T follicular helper cell (primary cell): ENCODE data around the gene DCK.

ENCODE experiments used
- DNase-seq: peaks from one replicate; pipeline ENCODE4 v3.0.0-alpha.2; 2020; ENCODE audit warnings: low read depth

The DCK gene

DNA sequence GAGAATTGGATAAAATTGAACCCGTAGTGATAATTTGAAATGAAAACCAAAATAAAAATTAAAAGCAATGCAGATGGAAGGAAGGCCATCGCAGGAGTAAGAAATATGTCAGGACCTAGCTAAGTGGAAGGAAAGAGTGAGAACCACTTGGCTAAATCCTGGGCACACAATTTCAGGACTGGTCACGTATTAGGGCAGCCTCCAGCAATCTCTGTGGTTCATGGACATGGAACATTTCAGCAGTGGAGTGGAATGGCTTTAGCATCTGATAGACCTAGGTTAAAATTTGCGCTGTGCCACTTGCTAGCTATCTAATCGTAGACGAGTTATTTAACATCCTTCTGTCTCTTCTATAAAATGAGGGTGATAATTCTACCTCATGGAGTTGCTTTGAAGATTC lies 71.1 kb downstream of the DCK start:
- no peak for DNase-seq

DNA sequence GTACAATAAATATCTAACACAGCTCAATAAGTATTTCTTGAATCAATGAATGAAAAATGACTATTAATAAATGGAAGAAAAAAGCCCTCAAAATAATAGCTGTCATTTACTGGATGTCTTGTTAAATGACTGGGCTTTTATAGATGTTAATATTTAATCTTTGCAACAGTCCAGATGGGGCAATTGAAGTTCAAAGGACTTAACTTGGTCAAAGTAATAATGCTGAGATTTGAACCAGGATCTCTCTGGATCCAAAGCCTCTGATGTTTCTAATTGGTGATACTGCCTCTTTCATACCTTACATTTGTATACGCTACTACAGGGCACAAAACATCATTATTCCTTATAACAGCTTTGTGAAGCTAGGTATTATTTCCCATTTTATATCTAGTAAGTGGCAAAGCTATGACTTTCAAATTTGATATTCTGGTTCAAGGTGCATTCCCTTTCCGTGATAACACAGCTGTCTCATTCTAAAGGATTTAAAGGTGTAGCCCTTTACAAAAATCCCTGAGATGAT lies 72.6 kb downstream of the DCK start:
- DNase-seq, result no peak

- no peak for DNase-seq
Observed at GRCh38 chr4:71066737-71067716, 73.6 kb downstream of the DCK start.

DNA sequence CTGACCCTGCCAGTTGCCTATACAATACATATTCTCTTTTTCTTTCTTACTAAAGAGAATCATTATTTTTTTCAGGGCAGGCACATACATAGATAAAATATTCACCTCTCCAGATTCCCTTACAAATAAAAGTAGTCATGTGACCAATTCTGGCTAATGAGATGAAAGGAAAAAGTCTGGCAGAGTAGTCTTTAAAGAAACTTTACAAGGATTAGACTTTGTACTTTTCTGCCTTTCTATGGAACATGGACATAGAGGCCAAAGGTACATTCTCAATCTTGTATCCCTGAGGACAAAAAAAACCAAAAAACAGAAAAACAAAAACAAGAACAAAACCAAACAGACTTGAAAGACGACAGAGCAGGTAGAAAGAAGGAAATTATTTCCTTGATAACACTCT lies 75.6 kb downstream of the DCK start:
- no peak for DNase-seq

DNA sequence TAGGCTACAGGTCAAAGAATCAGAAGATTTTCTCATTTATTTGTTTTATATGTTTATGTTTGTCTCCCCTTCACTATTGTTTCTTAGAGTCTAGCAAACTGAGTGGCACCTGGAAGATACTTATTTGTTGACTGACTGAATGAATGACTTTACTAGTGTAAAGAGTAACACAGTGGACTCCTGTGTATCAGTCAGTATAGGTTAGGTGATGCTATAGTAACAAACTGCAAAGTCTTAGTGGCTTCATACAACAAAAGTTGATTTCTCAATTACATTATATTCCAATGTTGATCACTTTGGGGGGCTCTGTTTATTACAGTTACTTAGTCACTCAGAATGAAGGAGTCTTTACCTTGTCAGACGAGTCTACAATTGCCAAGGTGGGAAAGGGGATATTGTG lies 76.6 kb downstream of the DCK start:
- no peak for DNase-seq

DNA sequence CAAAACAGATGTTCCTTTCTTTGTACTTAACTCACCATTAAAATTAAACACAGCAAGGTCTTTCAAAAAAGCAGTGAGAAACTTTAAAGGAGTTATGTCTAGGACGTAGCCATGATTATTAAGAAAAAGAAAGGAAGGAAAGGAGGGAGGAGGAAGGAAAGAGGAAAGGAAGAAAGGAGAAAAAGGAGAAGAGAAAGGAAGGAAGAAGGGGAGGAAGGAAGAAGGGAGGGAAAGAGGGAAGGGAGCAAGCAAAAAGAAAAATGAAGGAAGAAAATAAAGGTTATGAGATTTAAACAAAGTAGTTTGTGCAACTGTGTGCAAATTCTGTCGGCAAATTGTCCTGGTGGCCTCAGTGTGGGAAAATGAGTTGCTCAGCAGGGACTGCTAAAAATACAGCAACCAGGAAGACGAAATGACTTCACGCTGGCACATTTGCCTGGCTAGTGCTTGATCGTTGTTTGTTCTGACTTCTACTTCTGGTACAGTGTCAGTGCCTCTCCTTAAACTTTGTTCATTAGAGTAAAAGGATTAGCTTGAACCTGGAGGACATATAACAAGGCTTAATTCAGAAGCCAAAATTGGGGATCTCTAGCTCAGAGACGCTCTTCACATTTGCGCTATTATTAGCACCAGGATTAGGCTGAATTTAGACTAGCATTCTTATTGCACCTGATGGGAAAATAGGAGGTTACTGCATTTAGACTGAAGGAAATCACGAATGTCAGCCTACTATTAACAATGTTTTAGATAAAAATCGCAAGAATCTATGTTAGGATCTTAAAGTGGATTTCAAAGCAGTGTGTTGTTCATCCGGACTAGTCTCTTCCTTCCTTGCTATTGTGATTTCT lies 81.2 kb downstream of the DCK start:
- DNase-seq, result no peak
